Osteoblast (primary cell): Measurements from ENCODE around the gene PRG3. TPM values are rescaled to one million over a fixed set of nuclear protein-coding genes. Genes with fewer than 3 reads are reported as not detected.
A peak's percentile ranks its signal among the peaks of the same experiment; 100 is the strongest.

Source experiments
- DNase-seq: peaks from one replicate; pipeline ENCODE4 v3.0.0; 2011; ENCODE audit warnings: low spot score, mixed read lengths; ENCODE audit not compliant: insufficient read length; ENCODE audit errors: missing footprints
- H2AFZ ChIP-seq: 2 replicates; pipeline ENCODE4 v1.6.0; 2011; ENCODE audit warnings: mild to moderate bottlenecking, low read length
- H3K27ac ChIP-seq: 2 replicates; pipeline ENCODE4 v1.5.1; 2011; ENCODE audit warnings: mild to moderate bottlenecking, low read depth, low read length, moderate library complexity
- H3K27me3 ChIP-seq: 2 replicates; pipeline ENCODE4 v1.6.0; 2012; ENCODE audit warnings: mild to moderate bottlenecking, control low read depth, inconsistent platforms, low read length, moderate library complexity; ENCODE audit not compliant: insufficient read depth
- H3K36me3 ChIP-seq: 2 replicates; pipeline ENCODE4 v1.5.1; 2011; ENCODE audit warnings: mild to moderate bottlenecking, low read length, control low read depth, moderate library complexity; ENCODE audit not compliant: insufficient read depth
- H3K4me1 ChIP-seq: 2 replicates; pipeline ENCODE4 v1.5.1; 2011; ENCODE audit warnings: mild to moderate bottlenecking, low read length, control low read depth, moderate library complexity; ENCODE audit not compliant: insufficient read depth
- H3K4me2 ChIP-seq: 2 replicates; pipeline ENCODE4 v1.6.0; 2011; ENCODE audit warnings: mild to moderate bottlenecking, low read length; ENCODE audit not compliant: insufficient read depth
- H3K4me3 ChIP-seq: fragments of 200-600 bp; sonication (generic); 3 replicates; pipeline ENCODE4 v1.5.1; 2012; ENCODE audit warnings: mild to moderate bottlenecking, low read length, inconsistent platforms; ENCODE audit not compliant: insufficient read depth
- H3K79me2 ChIP-seq: 2 replicates; pipeline ENCODE4 v1.6.0; 2012; ENCODE audit warnings: mild to moderate bottlenecking, low read length, control low read depth, inconsistent platforms; ENCODE audit not compliant: insufficient read depth
- H3K9me3 ChIP-seq: 2 replicates; pipeline ENCODE4 v1.5.1; 2011; ENCODE audit warnings: low read depth, low read length, control low read depth
- H4K20me1 ChIP-seq: 2 replicates; pipeline ENCODE4 v1.6.0; 2012; ENCODE audit warnings: mild to moderate bottlenecking, low read length, control low read depth; ENCODE audit not compliant: insufficient read depth
- CTCF ChIP-seq: IDR thresholded peaks from 2 replicates; pipeline ENCODE4 v1.5.1; 2011; ENCODE audit warnings: mild to moderate bottlenecking, low read depth, low read length, moderate library complexity; ENCODE audit errors: extremely low read depth
- total RNA-seq: library from RNA; depleted of rRNA; stranded (reverse); fragments of >200 nt; gene quantifications from 2 replicates; pipeline ENCODE4 v1.2.3, GENCODE V29; 2012

PRG3 gene
- total RNA-seq, 1 donor: not detected

GRCh38 chr11:57353446-57353845 is 27.5 kb downstream of the PRG3 start:
- H3K9me3 ChIP-seq: peaks cover 2% of the 10 kb centered on the region
- peaks cover 12% of the 10 kb centered on the region for H3K27me3 ChIP-seq
- H3K36me3 ChIP-seq: no peaks in the 10 kb centered on the region
- no peak for DNase-seq
- no peaks in the 10 kb centered on the region for H4K20me1 ChIP-seq
- TF ChIP-seq CTCF: no peak
- no peaks in the 10 kb centered on the region for H3K79me2 ChIP-seq
- H3K27ac ChIP-seq: no peak overlapping the region
- H3K4me2 ChIP-seq: no peak overlapping the region
- H3K4me1 ChIP-seq: peaks cover 5% of the 10 kb centered on the region
- H3K4me3 ChIP-seq: no peak overlapping the region
- no peak overlapping the region for H2AFZ ChIP-seq

GRCh38 chr11:57353036-57353435 is 27.9 kb downstream of the PRG3 start:
- Histone ChIP-seq H3K9me3 (peaks cover 2% of the 10 kb centered on the region), H3K79me2 (no peaks in the 10 kb centered on the region), H2AFZ (no peak overlapping the region), H3K4me1 (peaks cover 5% of the 10 kb centered on the region), H3K27ac (no peak overlapping the region), H3K27me3 (peaks cover 12% of the 10 kb centered on the region), H4K20me1 (no peaks in the 10 kb centered on the region), H3K4me2 (no peak overlapping the region), H3K4me3 (no peak overlapping the region), H3K36me3 (no peaks in the 10 kb centered on the region)
- no peak for TF ChIP-seq CTCF
- peak; percentile 25 for DNase-seq

- TF ChIP-seq CTCF: peak; percentile 77
- peak overlapping the region; percentile 28 for H3K4me3 ChIP-seq
- no peaks in the 10 kb centered on the region for H3K79me2 ChIP-seq
- no peaks in the 10 kb centered on the region for H4K20me1 ChIP-seq
- peaks cover 2% of the 10 kb centered on the region for H3K9me3 ChIP-seq
- no peak overlapping the region for H3K27ac ChIP-seq
- peaks cover 9% of the 10 kb centered on the region for H3K27me3 ChIP-seq
- no peaks in the 10 kb centered on the region for H3K36me3 ChIP-seq
- peaks cover 5% of the 10 kb centered on the region for H3K4me1 ChIP-seq
- peak; percentile 94 for DNase-seq
- H3K4me2 ChIP-seq: peak overlapping the region; percentile 39
- peak overlapping the region; percentile 90 for H2AFZ ChIP-seq
These were observed 31.3 kb downstream of the PRG3 start for GRCh38 chr11:57349491-57350274.

- no peak overlapping the region for H3K4me3 ChIP-seq
- no peak overlapping the region for H3K27ac ChIP-seq
- no peaks in the 10 kb centered on the region for H3K36me3 ChIP-seq
- no peak overlapping the region for H3K4me2 ChIP-seq
- peak; percentile 80 for DNase-seq
- H3K4me1 ChIP-seq: peaks cover 5% of the 10 kb centered on the region
- no peak for TF ChIP-seq CTCF
- no peaks in the 10 kb centered on the region for H4K20me1 ChIP-seq
- H2AFZ ChIP-seq: no peak overlapping the region
- H3K79me2 ChIP-seq: no peaks in the 10 kb centered on the region
- H3K9me3 ChIP-seq: peaks cover 2% of the 10 kb centered on the region
- peaks cover 9% of the 10 kb centered on the region for H3K27me3 ChIP-seq
These were observed 32.2 kb downstream of the PRG3 start for GRCh38 chr11:57348636-57349313.
